Prostate gland (tissue), 2 donors: ENCODE data around the gene FES. TPM values are rescaled to one million over a fixed set of nuclear protein-coding genes. Genes with fewer than 3 reads are reported as not detected.

ENCODE experiments used
- DNase-seq: peaks from one replicate; pipeline ENCODE4 v3.0.0-alpha.2; 2019; ENCODE audit warnings: low spot score
- H3K27ac ChIP-seq, 2 donors: fragments of 200-600 bp; sonication (generic); 2 replicates each; pipeline ENCODE4 v1.5.1; 2017 to 2019
- H3K27me3 ChIP-seq: fragments of 200-600 bp; sonication (generic); replicated peaks from 2 replicates; pipeline ENCODE4 v1.5.1; 2019; ENCODE audit not compliant: insufficient read depth
- H3K36me3 ChIP-seq, 2 donors: fragments of 200-600 bp; sonication (generic); 1 replicate in 1 of 2; 2 replicates in 1 of 2; pipeline versions ENCODE4 v1.5.1 to v1.8.1; 2017 to 2019
- H3K4me1 ChIP-seq: fragments of 200-600 bp; sonication (generic); replicated peaks from 2 replicates; pipeline ENCODE4 v1.5.1; 2019
- H3K4me3 ChIP-seq, 2 donors: fragments of 200-600 bp; sonication (generic); 2 replicates each; pipeline ENCODE4 v1.5.1; 2017 to 2019
- H3K9me3 ChIP-seq: fragments of 200-600 bp; sonication (generic); 2 replicates; pipeline ENCODE4 v1.5.1; 2017
- CTCF ChIP-seq, 4 experiments: fragments of 200-600 bp in 2 of 4; fragments of 450-650 bp in 2 of 4; sonication (generic) in 2 of 4; IDR thresholded peaks; 1 replicate in 3 of 4; 2 replicates in 1 of 4; pipeline ENCODE4 v1.5.1; 2016 to 2019; ENCODE audit warnings: antibody characterized with exemption in 4 of 4, mild to moderate bottlenecking in 2 of 4, moderate library complexity in 2 of 4
- POLR2A ChIP-seq: fragments of 450-650 bp; IDR thresholded peaks from one replicate; pipeline ENCODE4 v1.6.1; 2016; ENCODE audit warnings: antibody characterized with exemption, mild to moderate bottlenecking
- POLR2AphosphoS5 ChIP-seq: sonication (generic); formaldehyde crosslinking; IDR thresholded peaks from one replicate; pipeline ENCODE4 v1.6.1; 2017; ENCODE audit warnings: antibody characterized with exemption
- WGBS: methylation state at CpG from one replicate; pipeline ENCODE4 v1.1.5; 2018; 5-methylcytosine and 5-hydroxymethylcytosine counted together
- intact Hi-C: fragments of 100-400 bp; cut with DNase I; formaldehyde crosslinking; loops from one replicate; pipeline ENCODE4 v1.14.2; 2022
- total RNA-seq, 2 donors: library from RNA; depleted of rRNA; stranded (reverse); fragments of >200 nt; gene quantifications; one replicate each; pipeline ENCODE4 v1.1.0, GENCODE V29; 2016

FES gene
- total RNA-seq, 2 donors from 2014 or later: 22.8 to 33.9 TPM

GRCh38 chr15:90838544-90838943, 45.8 kb upstream of the FES start:
- H3K27me3 ChIP-seq: no peaks in the 10 kb centered on the region
- TF ChIP-seq POLR2A (no peak), CTCF (IDR thresholded peaks at IDR 0.05) (no peak), POLR2AphosphoS5 (no peak)
- H3K4me1 ChIP-seq: no peaks in the 10 kb centered on the region
- H3K9me3 ChIP-seq: no peaks in the 10 kb centered on the region
- H3K36me3 ChIP-seq: no peaks in the 10 kb centered on the region
- intact Hi-C loops: no loop called here
- H3K4me3 ChIP-seq: no peak overlapping the region
- no peak overlapping the region for H3K27ac ChIP-seq
- 89% methylated on average over 15 of the region's 15 CpGs for WGBS
- no peak for DNase-seq

- Histone ChIP-seq H3K9me3 (no peaks in the 10 kb centered on the region), H3K27ac (peak overlapping the region; percentile 62 to 73)
- intact Hi-C loops: no loop called here
Measured at GRCh38 chr15:90839187-90840071, 44.9 kb upstream of the FES start.

GRCh38 chr15:90840157-90840855, 44.0 kb upstream of the FES start:
- H3K9me3 ChIP-seq: no peaks in the 10 kb centered on the region
- intact Hi-C loops: no loop called here
- no peak for DNase-seq
- no peaks in the 10 kb centered on the region for H3K4me1 ChIP-seq
- 88% methylated on average over 17 of the region's 18 CpGs for WGBS
- H3K4me3 ChIP-seq: peak overlapping the region; percentile 5 to 27
- H3K27ac ChIP-seq: peak overlapping the region; percentile 62 to 73
- no peaks in the 10 kb centered on the region for H3K36me3 ChIP-seq
- TF ChIP-seq POLR2A (no peak), CTCF (IDR thresholded peaks at IDR 0.05) (no peak), POLR2AphosphoS5 (no peak)
- no peaks in the 10 kb centered on the region for H3K27me3 ChIP-seq

More at GRCh38 chr15:90839187-90840071, 44.9 kb upstream of the FES start:
- peak; percentile 66 for TF ChIP-seq POLR2AphosphoS5
- no peak for TF ChIP-seq CTCF (IDR thresholded peaks at IDR 0.05)
- Histone ChIP-seq H3K36me3 (no peaks in the 10 kb centered on the region), H3K4me3 (peak overlapping the region; percentile 5 to 27), H3K4me1 (no peaks in the 10 kb centered on the region), H3K27me3 (no peaks in the 10 kb centered on the region)
- 25% methylated on average over 19 of the region's 19 CpGs for WGBS
- DNase-seq: peak; percentile 66

- H3K27ac ChIP-seq: no peak overlapping the region
- DNase-seq: no peak
- H3K9me3 ChIP-seq: no peaks in the 10 kb centered on the region
- intact Hi-C loops: no loop called here
- TF ChIP-seq POLR2A (no peak), POLR2AphosphoS5 (no peak), CTCF (IDR thresholded peaks at IDR 0.05) (no peak)
- 90% methylated on average over 8 of the region's 8 CpGs for WGBS
- H3K4me1 ChIP-seq: no peaks in the 10 kb centered on the region
- no peaks in the 10 kb centered on the region for H3K36me3 ChIP-seq
- no peaks in the 10 kb centered on the region for H3K27me3 ChIP-seq
- H3K4me3 ChIP-seq: no peak overlapping the region
Measured at GRCh38 chr15:90840954-90841353, 43.4 kb upstream of the FES start.
